A549 treated with RU486 at 1 μM for 4 hours (cell line): ENCODE results near the gene ABI3BP. TPM values are rescaled to one million over a fixed set of nuclear protein-coding genes. Genes with fewer than 3 reads are reported as not detected.

Source experiments
- total RNA-seq: library from RNA; stranded (reverse); fragments of 200-300 nt; extraction: Qiagen RNA extraction; gene quantifications from 5 replicates; pipeline ENCODE4 v1.2.3, GENCODE V29; 2022; ENCODE audit warnings: low read depth

The ABI3BP gene
- 1.2 to 2.2 TPM (median 1.6 TPM) in 5 replicates for total RNA-seq

GRCh38 chr3:100993309-100993708, at the start of gene ABI3BP:
Gene ABI3BP (minus strand): TSS chr3:100993421. CDS start chr3:100993384, 37 bp downstream.

GRCh38 chr3:100708989-100709841, 284.0 kb downstream of the ABI3BP start, which contains the start of gene TFG:
Gene TFG (plus strand): TSS chr3:100709494. CDS start chr3:100713686, 4,192 bp downstream.

